CD14-positive monocyte (primary cell): Measurements from ENCODE around the gene PAX7. TPM values are rescaled to one million over a fixed set of nuclear protein-coding genes. Genes with fewer than 3 reads are reported as not detected.

Experiments used
- DNase-seq, 3 donors: peaks; one replicate each; pipeline ENCODE4 v3.0.0-alpha.2; 2011 to 2022
- H2AFZ ChIP-seq: 2 replicates; pipeline ENCODE4 v1.6.0; 2012; ENCODE audit warnings: mild to moderate bottlenecking, low read depth, low read length, inconsistent platforms; ENCODE audit not compliant: insufficient read depth, poor library complexity, severe bottlenecking
- H3K27ac ChIP-seq, 2 donors: 1 replicate in 1 of 2; 2 replicates in 1 of 2; pipeline ENCODE4 v1.5.1; 2012 to 2013; ENCODE audit warnings: low read length in 2 of 2, control low read depth in 1 of 2, inconsistent platforms in 1 of 2, low read depth in 1 of 2, mild to moderate bottlenecking in 1 of 2
- H3K27me3 ChIP-seq, 2 donors: one replicate each; pipeline versions ENCODE4 v1.6.0 to v1.6.1; 2011 to 2013; ENCODE audit warnings: low read length in 2 of 2; ENCODE audit not compliant: control insufficient read depth in 2 of 2, insufficient read depth in 2 of 2
- H3K36me3 ChIP-seq, 2 donors: replicated peaks in 1 of 2; 1 replicate in 1 of 2; 2 replicates in 1 of 2; pipeline versions ENCODE4 v1.5.1 to v1.6.1; 2012 to 2013; ENCODE audit warnings: low read length in 2 of 2, control low read depth in 1 of 2, inconsistent platforms in 1 of 2, mild to moderate bottlenecking in 1 of 2; ENCODE audit not compliant: insufficient read depth in 2 of 2, control insufficient read depth in 1 of 2
- H3K4me1 ChIP-seq, 2 donors: 1 replicate in 1 of 2; 2 replicates in 1 of 2; pipeline versions ENCODE4 v1.5.1 to v1.6.1; 2012 to 2013; ENCODE audit warnings: low read length in 2 of 2, control low read depth in 1 of 2, inconsistent platforms in 1 of 2, mild to moderate bottlenecking in 1 of 2, moderate library complexity in 1 of 2; ENCODE audit not compliant: insufficient read depth in 2 of 2, control insufficient read depth in 1 of 2
- H3K4me2 ChIP-seq: replicated peaks from 2 replicates; pipeline ENCODE3; 2012; ENCODE audit warnings: low read length, moderate library complexity, mild to moderate bottlenecking; ENCODE audit not compliant: poor library complexity, severe bottlenecking; ENCODE audit errors: extremely low read depth
- H3K4me3 ChIP-seq, 3 experiments: fragments of 200-600 bp in 1 of 3; sonication (generic) in 1 of 3; replicated peaks in 1 of 3; 1 replicate in 2 of 3; 2 replicates in 1 of 3; pipeline ENCODE4 v1.5.1; 2011 to 2013; ENCODE audit warnings: low read length in 3 of 3, mild to moderate bottlenecking in 3 of 3, control low read depth in 2 of 3, low read depth in 2 of 3, inconsistent platforms in 1 of 3, moderate library complexity in 1 of 3
- H3K79me2 ChIP-seq: 2 replicates; pipeline ENCODE4 v1.6.0; 2012; ENCODE audit warnings: mild to moderate bottlenecking, control low read depth, inconsistent platforms, low read length, moderate library complexity; ENCODE audit not compliant: insufficient read depth
- H3K9ac ChIP-seq: 2 replicates; pipeline ENCODE4 v1.6.0; 2017; ENCODE audit warnings: low read length, mild to moderate bottlenecking; ENCODE audit not compliant: insufficient read depth, poor library complexity, severe bottlenecking
- H3K9me3 ChIP-seq, 2 donors: replicated peaks in 1 of 2; 1 replicate in 1 of 2; 2 replicates in 1 of 2; pipeline versions ENCODE4 v1.5.1 to v1.6.1; 2012 to 2013; ENCODE audit warnings: low read length in 2 of 2, control low read depth in 1 of 2; ENCODE audit not compliant: control insufficient read depth in 1 of 2, insufficient read depth in 1 of 2
- H4K20me1 ChIP-seq: 2 replicates; pipeline ENCODE4 v1.6.0; 2012; ENCODE audit warnings: mild to moderate bottlenecking, low read length, control low read depth, moderate library complexity; ENCODE audit not compliant: insufficient read depth
- H3K27ac Mint-ChIP-seq, 7 donors: one replicate each; pipeline ENCODE4 v1.8.0; 2020; ENCODE audit warnings: mild to moderate bottlenecking in 7 of 7, mixed read lengths in 7 of 7, moderate library complexity in 6 of 7, inconsistent platforms in 2 of 7
- H3K27me3 Mint-ChIP-seq, 3 donors: one replicate each; pipeline ENCODE4 v1.8.0; 2021 to 2022; ENCODE audit warnings: low read depth in 3 of 3, mild to moderate bottlenecking in 3 of 3, mixed read lengths in 3 of 3, moderate library complexity in 3 of 3, inconsistent platforms in 1 of 3
- H3K36me3 Mint-ChIP-seq, 2 donors: one replicate each; pipeline ENCODE4 v1.8.0; 2020; ENCODE audit warnings: mixed read lengths in 2 of 2, inconsistent platforms in 1 of 2, mild to moderate bottlenecking in 1 of 2
- H3K4me1 Mint-ChIP-seq: one replicate; pipeline ENCODE4 v1.8.0; 2020; ENCODE audit warnings: mild to moderate bottlenecking, mixed read lengths
- H3K4me3 Mint-ChIP-seq, 2 donors: one replicate each; pipeline ENCODE4 v1.8.0; 2020; ENCODE audit warnings: mild to moderate bottlenecking in 2 of 2, mixed read lengths in 2 of 2, moderate library complexity in 1 of 2
- H3K9me3 Mint-ChIP-seq, 7 donors: one replicate each; pipeline ENCODE4 v1.8.0; 2020 to 2022; ENCODE audit warnings: mixed read lengths in 7 of 7, mild to moderate bottlenecking in 6 of 7, moderate library complexity in 6 of 7, inconsistent platforms in 2 of 7
- WGBS: methylation state at CpG from one replicate; pipeline ENCODE4 v1.1.5; 2013; ENCODE audit warnings: missing lambda C conversion rate; ENCODE audit not compliant: insufficient coverage; 5-methylcytosine and 5-hydroxymethylcytosine counted together
- intact Hi-C, 2 donors: fragments of 100-400 bp; cut with micrococcal nuclease; formaldehyde crosslinking; loops; one replicate each; pipeline versions ENCODE4 v1.15.0 to v1.15.1; 2023
- polyA plus RNA-seq, 3 donors: library from polyadenylated mRNA; depleted of rRNA in 1 of 3; unstranded in 2 of 3; stranded (reverse) in 1 of 3; fragments of 300-500 nt in 2 of 3; fragments of >200 nt in 1 of 3; fragmentation: Illumina TruSeq in 2 of 3; gene quantifications; 1 replicate in 2 of 3; 2 replicates in 1 of 3; pipeline ENCODE4 v1.2.3, GENCODE V29; 2012 to 2021
- TF ChIP-seq, protein P1 (sequence below): fragments of 200-600 bp; IDR thresholded peaks from one replicate; pipeline ENCODE4 v1.8.0; 2022; ENCODE audit warnings: antibody characterized with exemption, mild to moderate bottlenecking

PAX7 gene
- polyA plus RNA-seq, 3 donors: not detected

DNA sequence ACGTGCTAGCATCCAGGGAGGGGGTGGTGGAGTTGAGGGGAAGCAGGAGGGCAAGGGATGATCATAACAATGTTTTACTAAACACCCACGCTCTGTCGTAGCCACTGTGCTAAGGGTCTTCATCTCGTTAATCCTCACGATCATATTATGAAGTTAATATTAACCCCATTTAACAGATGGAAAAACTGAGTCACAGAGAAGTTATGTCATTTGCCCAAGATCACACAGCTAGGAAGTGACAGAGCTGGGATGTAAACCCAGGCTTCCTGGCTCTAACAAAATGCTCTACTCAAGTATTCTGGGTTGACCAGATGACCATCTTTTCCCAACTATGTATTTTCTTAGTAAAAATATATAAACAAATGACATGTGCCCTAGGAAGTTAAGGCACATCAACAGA is 140.2 kb downstream of the PAX7 start:
- H4K20me1 ChIP-seq: no peaks in the 10 kb centered on the region
- H3K9me3 Mint-ChIP-seq: peaks cover 0 to 2% (median 0%) of the 10 kb centered on the region in 7 donors
- no peaks in the 10 kb centered on the region for H3K9me3 ChIP-seq
- H3K27ac Mint-ChIP-seq: no peak overlapping the region
- no peaks in the 10 kb centered on the region for H3K4me1 ChIP-seq
- H3K27me3 Mint-ChIP-seq: peaks cover 12 to 30% (median 12%) of the 10 kb centered on the region in 3 donors
- intact Hi-C loops: no loop called here
- no peaks in the 10 kb centered on the region for H3K36me3 Mint-ChIP-seq
- no peaks in the 10 kb centered on the region for H3K4me1 Mint-ChIP-seq
- TF ChIP-seq, protein P1, sequence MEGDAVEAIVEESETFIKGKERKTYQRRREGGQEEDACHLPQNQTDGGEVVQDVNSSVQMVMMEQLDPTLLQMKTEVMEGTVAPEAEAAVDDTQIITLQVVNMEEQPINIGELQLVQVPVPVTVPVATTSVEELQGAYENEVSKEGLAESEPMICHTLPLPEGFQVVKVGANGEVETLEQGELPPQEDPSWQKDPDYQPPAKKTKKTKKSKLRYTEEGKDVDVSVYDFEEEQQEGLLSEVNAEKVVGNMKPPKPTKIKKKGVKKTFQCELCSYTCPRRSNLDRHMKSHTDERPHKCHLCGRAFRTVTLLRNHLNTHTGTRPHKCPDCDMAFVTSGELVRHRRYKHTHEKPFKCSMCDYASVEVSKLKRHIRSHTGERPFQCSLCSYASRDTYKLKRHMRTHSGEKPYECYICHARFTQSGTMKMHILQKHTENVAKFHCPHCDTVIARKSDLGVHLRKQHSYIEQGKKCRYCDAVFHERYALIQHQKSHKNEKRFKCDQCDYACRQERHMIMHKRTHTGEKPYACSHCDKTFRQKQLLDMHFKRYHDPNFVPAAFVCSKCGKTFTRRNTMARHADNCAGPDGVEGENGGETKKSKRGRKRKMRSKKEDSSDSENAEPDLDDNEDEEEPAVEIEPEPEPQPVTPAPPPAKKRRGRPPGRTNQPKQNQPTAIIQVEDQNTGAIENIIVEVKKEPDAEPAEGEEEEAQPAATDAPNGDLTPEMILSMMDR: no peak
- no peak for DNase-seq
- no peak overlapping the region for H2AFZ ChIP-seq
- no peaks in the 10 kb centered on the region for H3K36me3 ChIP-seq
- no peak overlapping the region for H3K4me3 Mint-ChIP-seq
- 80% methylated on average over 1 of the region's 5 CpGs for WGBS
- no peak overlapping the region for H3K4me3 ChIP-seq
- H3K27me3 ChIP-seq: peaks cover 0 to 2% of the 10 kb centered on the region in 2 donors
- H3K4me2 ChIP-seq: no peak overlapping the region
- no peak overlapping the region for H3K9ac ChIP-seq
- H3K27ac ChIP-seq: no peak overlapping the region
- no peaks in the 10 kb centered on the region for H3K79me2 ChIP-seq

DNA sequence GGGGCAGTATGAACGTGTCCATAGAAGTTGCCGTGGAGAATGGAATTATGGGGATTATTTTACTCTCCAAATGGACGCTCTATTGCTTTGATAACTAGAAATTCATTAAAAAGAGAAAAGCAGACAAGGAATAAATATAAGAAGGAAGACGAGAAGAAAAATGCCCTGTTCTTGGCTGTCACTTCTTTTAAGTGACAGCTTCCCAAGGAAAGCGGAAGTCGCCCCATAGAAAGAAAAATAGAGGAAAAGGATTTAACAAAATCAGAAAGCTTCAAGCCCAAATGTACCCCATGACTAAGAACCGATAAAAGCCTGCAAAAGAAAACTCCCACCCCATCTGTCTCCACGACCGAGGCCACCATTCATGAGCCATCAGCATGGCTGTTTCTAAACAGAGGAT is 143.1 kb downstream of the PAX7 start:
- peaks cover 8 to 31% (median 16%) of the 10 kb centered on the region in 3 donors for H3K27me3 Mint-ChIP-seq
- H3K4me3 Mint-ChIP-seq: no peak overlapping the region
- H3K9me3 Mint-ChIP-seq: peaks cover 0 to 2% (median 0%) of the 10 kb centered on the region in 7 donors
- H3K4me2 ChIP-seq: no peak overlapping the region
- WGBS: 94% methylated on average over 3 of the region's 9 CpGs
- H3K27ac ChIP-seq: no peak overlapping the region
- H3K79me2 ChIP-seq: no peaks in the 10 kb centered on the region
- no peaks in the 10 kb centered on the region for H3K36me3 Mint-ChIP-seq
- H4K20me1 ChIP-seq: no peaks in the 10 kb centered on the region
- H3K27me3 ChIP-seq: peaks cover 0 to 2% of the 10 kb centered on the region in 2 donors
- TF ChIP-seq, protein P1: no peak
- no peaks in the 10 kb centered on the region for H3K9me3 ChIP-seq
- intact Hi-C loops: no loop called here
- H3K9ac ChIP-seq: no peak overlapping the region
- no peak overlapping the region for H2AFZ ChIP-seq
- no peaks in the 10 kb centered on the region for H3K36me3 ChIP-seq
- H3K27ac Mint-ChIP-seq: no peak overlapping the region
- H3K4me1 Mint-ChIP-seq: no peaks in the 10 kb centered on the region
- DNase-seq: no peak
- no peaks in the 10 kb centered on the region for H3K4me1 ChIP-seq
- no peak overlapping the region for H3K4me3 ChIP-seq
